ENCODE measurements around the gene TMEM51.

The TMEM51 gene

GRCh38 chr1:15117671-15118325 is 35.7 kb upstream of the TMEM51 start:
- no peak for TF ChIP-seq CTCF (conservative IDR thresholded peaks at IDR 0.05; ENCODE audit: low read length)

GRCh38 chr1:15118579-15118978 is 35.0 kb upstream of the TMEM51 start:
- no peak for TF ChIP-seq CTCF (conservative IDR thresholded peaks at IDR 0.05; ENCODE audit: low read length)
- DNase-seq (ENCODE audit: low read depth), result no peak
- no peak overlapping the region for H3K4me3 ChIP-seq (ENCODE audit: low read length)

More at GRCh38 chr1:15117671-15118325, 35.7 kb upstream of the TMEM51 start:
- DNase-seq (ENCODE audit: low read depth), result no peak
- H3K4me3 ChIP-seq (ENCODE audit: low read length), result no peak overlapping the region

GRCh38 chr1:15120251-15120945 is 33.1 kb upstream of the TMEM51 start:
- TF ChIP-seq CTCF (conservative IDR thresholded peaks at IDR 0.05; ENCODE audit: low read length), result no peak
- no peak for DNase-seq (ENCODE audit: low read depth)
- H3K4me3 ChIP-seq (ENCODE audit: low read length), result no peak overlapping the region

GRCh38 chr1:15122331-15122730 is 31.2 kb upstream of the TMEM51 start:
- TF ChIP-seq CTCF (conservative IDR thresholded peaks at IDR 0.05; ENCODE audit: low read length), result no peak
- no peak overlapping the region for H3K4me3 ChIP-seq (ENCODE audit: low read length)
- DNase-seq (ENCODE audit: low read depth), result no peak

GRCh38 chr1:15123270-15123669 is 30.3 kb upstream of the TMEM51 start:
- no peak for TF ChIP-seq CTCF (conservative IDR thresholded peaks at IDR 0.05; ENCODE audit: low read length)
- no peak for DNase-seq (ENCODE audit: low read depth)
- no peak overlapping the region for H3K4me3 ChIP-seq (ENCODE audit: low read length)

- no peak overlapping the region for H3K4me3 ChIP-seq (ENCODE audit: low read length)
- no peak for DNase-seq (ENCODE audit: low read depth)
- TF ChIP-seq CTCF (conservative IDR thresholded peaks at IDR 0.05; ENCODE audit: low read length), result no peak
These were observed 29.6 kb upstream of the TMEM51 start for GRCh38 chr1:15123925-15124324.
